Endothelial cell (in vitro differentiated cells): ENCODE results near the gene TMEM243. TPM values are rescaled to one million over a fixed set of nuclear protein-coding genes. Genes with fewer than 3 reads are reported as not detected.

Experiments used
- DNase-seq: peaks from one replicate; pipeline ENCODE4 v3.0.0; 2021; ENCODE audit warnings: low spot score
- H3K27ac Mint-ChIP-seq: one replicate; pipeline ENCODE4 v1.8.0; 2021; ENCODE audit warnings: mixed read lengths, inconsistent platforms; ENCODE audit not compliant: unreplicated experiment
- H3K27me3 Mint-ChIP-seq: one replicate; pipeline ENCODE4 v1.8.0; 2021; ENCODE audit warnings: mild to moderate bottlenecking, moderate library complexity, mixed read lengths, inconsistent platforms; ENCODE audit not compliant: unreplicated experiment
- H3K36me3 Mint-ChIP-seq: one replicate; pipeline ENCODE4 v1.8.0; 2021; ENCODE audit warnings: mild to moderate bottlenecking, low read depth, mixed read lengths, inconsistent platforms; ENCODE audit not compliant: unreplicated experiment
- H3K4me1 Mint-ChIP-seq: one replicate; pipeline ENCODE4 v1.8.0; 2021; ENCODE audit warnings: mild to moderate bottlenecking, mixed read lengths, inconsistent platforms; ENCODE audit not compliant: unreplicated experiment
- H3K4me3 Mint-ChIP-seq: one replicate; pipeline ENCODE4 v1.8.0; 2021; ENCODE audit warnings: mild to moderate bottlenecking, mixed read lengths, inconsistent platforms; ENCODE audit not compliant: unreplicated experiment
- H3K9me3 Mint-ChIP-seq: one replicate; pipeline ENCODE4 v1.8.0; 2021; ENCODE audit warnings: mixed read lengths, inconsistent platforms; ENCODE audit not compliant: unreplicated experiment
- CTCF ChIP-seq: fragments of 200-600 bp; sonication (generic); IDR thresholded peaks from one replicate; pipeline ENCODE4 v1.5.0; 2021; ENCODE audit warnings: antibody characterized with exemption; ENCODE audit not compliant: unreplicated experiment
- total RNA-seq: library from RNA; stranded (reverse); fragmentation: NEBNext Ultra II Directional; extraction: Animal tissue kit (Norgen Biotek cat#: 25700); gene quantifications from one replicate; pipeline ENCODE4 v1.2.1, GENCODE V29; 2021; ENCODE audit not compliant: unreplicated experiment

The TMEM243 gene
- total RNA-seq, 1 donor from 2014 or later, result 44.9 TPM

- H3K27ac Mint-ChIP-seq, result peak overlapping the region; percentile 84
- no peak for TF ChIP-seq CTCF
Observed at GRCh38 chr7:87217983-87218653, 1.4 kb downstream of the TMEM243 start.

GRCh38 chr7:87216701-87217508 lies 2.6 kb downstream of the TMEM243 start:
- no peak for DNase-seq
- peak overlapping the region; percentile 84 for H3K27ac Mint-ChIP-seq
- peaks cover 17% of the 10 kb centered on the region for H3K36me3 Mint-ChIP-seq
- H3K4me1 Mint-ChIP-seq, result peaks cover 49% of the 10 kb centered on the region
- TF ChIP-seq CTCF, result no peak
- H3K27me3 Mint-ChIP-seq, result peaks cover 12% of the 10 kb centered on the region
- no peaks in the 10 kb centered on the region for H3K9me3 Mint-ChIP-seq
- H3K4me3 Mint-ChIP-seq, result peak overlapping the region; percentile 24

More at GRCh38 chr7:87217983-87218653, 1.4 kb downstream of the TMEM243 start:
- DNase-seq, result no peak
- peaks cover 12% of the 10 kb centered on the region for H3K27me3 Mint-ChIP-seq
- H3K36me3 Mint-ChIP-seq, result peaks cover 10% of the 10 kb centered on the region
- H3K4me1 Mint-ChIP-seq, result peaks cover 39% of the 10 kb centered on the region
- no peaks in the 10 kb centered on the region for H3K9me3 Mint-ChIP-seq
- peak overlapping the region; percentile 97 for H3K4me3 Mint-ChIP-seq

- Mint-ChIP-seq H3K36me3 (peaks cover 30% of the 10 kb centered on the region), H3K9me3 (no peaks in the 10 kb centered on the region), H3K27ac (no peak overlapping the region), H3K4me3 (no peak overlapping the region), H3K4me1 (peaks cover 53% of the 10 kb centered on the region), H3K27me3 (peaks cover 11% of the 10 kb centered on the region)
- TF ChIP-seq CTCF, result no peak
- DNase-seq, result no peak
Observed at GRCh38 chr7:87215046-87215445, 4.5 kb downstream of the TMEM243 start.

- H3K27me3 Mint-ChIP-seq, result peaks cover 16% of the 10 kb centered on the region
- no peak overlapping the region for H3K27ac Mint-ChIP-seq
- DNase-seq, result no peak
- peaks cover 53% of the 10 kb centered on the region for H3K4me1 Mint-ChIP-seq
- no peak overlapping the region for H3K4me3 Mint-ChIP-seq
- TF ChIP-seq CTCF, result no peak
- H3K9me3 Mint-ChIP-seq, result peaks cover 5% of the 10 kb centered on the region
- peaks cover 41% of the 10 kb centered on the region for H3K36me3 Mint-ChIP-seq
Observed at GRCh38 chr7:87213811-87214210, 5.7 kb downstream of the TMEM243 start.

- H3K4me3 Mint-ChIP-seq, result no peak overlapping the region
- no peak for TF ChIP-seq CTCF
- H3K4me1 Mint-ChIP-seq, result peaks cover 51% of the 10 kb centered on the region
- peaks cover 16% of the 10 kb centered on the region for H3K27me3 Mint-ChIP-seq
- H3K9me3 Mint-ChIP-seq, result peaks cover 5% of the 10 kb centered on the region
- H3K36me3 Mint-ChIP-seq, result peaks cover 41% of the 10 kb centered on the region
- no peak for DNase-seq
- H3K27ac Mint-ChIP-seq, result peak overlapping the region; percentile 62
Observed at GRCh38 chr7:87213252-87213651, 6.3 kb downstream of the TMEM243 start.
